H1 (cell line): ENCODE results near the gene RFNG. TPM values are rescaled to one million over a fixed set of nuclear protein-coding genes. Genes with fewer than 3 reads are reported as not detected.

Source experiments
- CTCF ChIA-PET: fragments of 300-600 bp; sonication (Branson Sonifier 250); formaldehyde crosslinking; loops from one replicate; lab custom pipeline; 2021; ENCODE audit not compliant: partially characterized antibody; lab: Charles Lee
- POLR2A ChIA-PET: fragments of 300-600 bp; sonication (Branson Sonifier 250); formaldehyde crosslinking; loops from one replicate; lab custom pipeline; 2021; ENCODE audit warnings: inconsistent platforms; ENCODE audit not compliant: partially characterized antibody; lab: Charles Lee
- DNase-seq, 2 experiments: peaks; one replicate each; pipeline versions ENCODE4 v3.0.0 to v3.0.0-alpha.2; 2010 to 2022; ENCODE audit warnings: low spot score in 2 of 2, low read depth in 1 of 2, mixed read lengths in 1 of 2
- FAIRE-seq: peaks from 2 replicates; lab custom pipeline; 2011; peaks lifted over from hg19 to GRCh38; lab: Jason Lieb, UNC
- H2AFZ ChIP-seq: 2 replicates; pipeline ENCODE4 v1.8.1; 2012; ENCODE audit warnings: low read length, inconsistent platforms
- H2AK5ac ChIP-seq: 2 replicates; pipeline ENCODE4 v1.6.1; 2013; ENCODE audit warnings: low read depth, low read length
- H2BK120ac ChIP-seq: replicated peaks from 2 replicates; pipeline ENCODE3; 2013; ENCODE audit warnings: low read depth, low read length, inconsistent platforms
- H2BK12ac ChIP-seq: 2 replicates; pipeline ENCODE4 v1.6.1; 2013; ENCODE audit warnings: low read depth, low read length
- H2BK15ac ChIP-seq: 2 replicates; pipeline ENCODE4 v1.6.1; 2013; ENCODE audit warnings: low read length
- H2BK20ac ChIP-seq: 2 replicates; pipeline ENCODE4 v1.6.1; 2013; ENCODE audit warnings: low read length
- H2BK5ac ChIP-seq: 2 replicates; pipeline ENCODE4 v1.6.1; 2013; ENCODE audit warnings: low read depth, low read length
- H3K14ac ChIP-seq: 2 replicates; pipeline ENCODE4 v1.6.1; 2013; ENCODE audit warnings: inconsistent platforms; ENCODE audit not compliant: insufficient read length
- H3K18ac ChIP-seq: 2 replicates; pipeline ENCODE4 v1.6.1; 2013; ENCODE audit warnings: low read length; ENCODE audit errors: extremely low read depth
- H3K23ac ChIP-seq: 2 replicates; pipeline ENCODE4 v1.6.1; 2013; ENCODE audit warnings: inconsistent platforms; ENCODE audit not compliant: insufficient read length
- H3K23me2 ChIP-seq: 2 replicates; pipeline ENCODE4 v1.6.1; 2013; ENCODE audit warnings: low read depth, low read length
- H3K27ac ChIP-seq: 2 replicates; pipeline ENCODE4 v1.6.1; 2011; ENCODE audit warnings: low read depth, low read length, inconsistent platforms
- H3K27me3 ChIP-seq, 4 experiments: replicated peaks in 1 of 4; 1 replicate in 1 of 4; 2 replicates in 3 of 4; pipeline versions ENCODE4 v1.6.1 to v1.8.1; 2011 to 2013; ENCODE audit warnings: low read length in 3 of 4, mild to moderate bottlenecking in 3 of 4, inconsistent platforms in 2 of 4, mixed read lengths in 2 of 4, moderate library complexity in 1 of 4; ENCODE audit not compliant: control insufficient read depth in 3 of 4, insufficient read depth in 3 of 4; ENCODE audit errors: extremely low read depth in 1 of 4
- H3K36me3 ChIP-seq, 4 experiments: 2 replicates each; pipeline versions ENCODE4 v1.6.1 to v1.8.1; 2011 to 2013; ENCODE audit warnings: mild to moderate bottlenecking in 4 of 4, low read length in 3 of 4, moderate library complexity in 2 of 4, control low read depth in 1 of 4, inconsistent platforms in 1 of 4; ENCODE audit not compliant: insufficient read depth in 4 of 4, control insufficient read depth in 2 of 4
- H3K4ac ChIP-seq: replicated peaks from 2 replicates; pipeline ENCODE3; 2013; ENCODE audit warnings: low read length, low read depth, mixed read lengths, inconsistent platforms; ENCODE audit not compliant: insufficient read length
- H3K4me1 ChIP-seq, 4 experiments: replicated peaks in 1 of 4; 1 replicate in 1 of 4; 2 replicates in 3 of 4; pipeline versions ENCODE4 v1.6.1 to v1.8.1; 2011 to 2013; ENCODE audit warnings: low read length in 3 of 4, inconsistent platforms in 2 of 4, mixed read lengths in 1 of 4; ENCODE audit not compliant: insufficient read depth in 4 of 4, control insufficient read depth in 3 of 4
- H3K4me2 ChIP-seq, 2 experiments: 2 replicates each; pipeline versions ENCODE4 v1.6.1 to v1.8.1; 2011 to 2013; ENCODE audit warnings: low read depth in 2 of 2, low read length in 2 of 2, control low read depth in 1 of 2, inconsistent platforms in 1 of 2, mild to moderate bottlenecking in 1 of 2; ENCODE audit not compliant: insufficient read depth in 1 of 2
- H3K4me3 ChIP-seq, 4 experiments: fragments of 200-600, 300-600 bp in 1 of 4; sonication (generic), shearing (Covaris generic), sonication (Bioruptor Twin) in 1 of 4; 2 replicates each; pipeline versions ENCODE4 v1.5.1 to v1.8.1; 2011 to 2016; ENCODE audit warnings: low read length in 4 of 4, low read depth in 3 of 4, control low read depth in 2 of 4, inconsistent platforms in 2 of 4, mild to moderate bottlenecking in 2 of 4, mixed read lengths in 1 of 4, moderate library complexity in 1 of 4; ENCODE audit not compliant: insufficient read depth in 2 of 4; ENCODE audit errors: extremely low read depth in 1 of 4
- H3K56ac ChIP-seq: replicated peaks from 2 replicates; pipeline ENCODE3; 2013; ENCODE audit warnings: low read depth, mild to moderate bottlenecking, mixed read lengths, low read length, inconsistent platforms; ENCODE audit not compliant: insufficient read length
- H3K79me1 ChIP-seq: 2 replicates; pipeline ENCODE4 v1.6.1; 2013; ENCODE audit warnings: low read depth, low read length, control low read depth
- H3K79me2 ChIP-seq, 2 experiments: 2 replicates each; pipeline versions ENCODE4 v1.6.1 to v1.8.1; 2012 to 2013; ENCODE audit warnings: low read length in 2 of 2, mild to moderate bottlenecking in 2 of 2, inconsistent platforms in 1 of 2; ENCODE audit not compliant: insufficient read depth in 2 of 2, control insufficient read depth in 1 of 2
- H3K9ac ChIP-seq, 4 experiments: replicated peaks in 1 of 4; 1 replicate in 1 of 4; 2 replicates in 3 of 4; pipeline versions ENCODE4 v1.6.1 to v1.8.1; 2011 to 2013; ENCODE audit warnings: low read depth in 3 of 4, low read length in 3 of 4, control low read depth in 2 of 4, mild to moderate bottlenecking in 2 of 4, moderate library complexity in 2 of 4, inconsistent platforms in 1 of 4; ENCODE audit errors: extremely low read depth in 1 of 4
- H3K9me3 ChIP-seq, 2 experiments: 2 replicates each; pipeline versions ENCODE4 v1.6.1 to v1.8.1; 2012 to 2013; ENCODE audit warnings: mild to moderate bottlenecking in 2 of 2, moderate library complexity in 2 of 2, control low read depth in 1 of 2, inconsistent platforms in 1 of 2, low read depth in 1 of 2, low read length in 1 of 2, mixed read lengths in 1 of 2; ENCODE audit not compliant: insufficient read depth in 2 of 2
- H4K20me1 ChIP-seq, 2 experiments: replicated peaks in 1 of 2; 2 replicates each; pipeline versions ENCODE3 to v1.8.1; 2011 to 2013; ENCODE audit warnings: inconsistent platforms in 2 of 2, low read length in 2 of 2, mild to moderate bottlenecking in 1 of 2; ENCODE audit not compliant: insufficient read depth in 2 of 2, control insufficient read depth in 1 of 2
- H4K5ac ChIP-seq: 2 replicates; pipeline ENCODE4 v1.6.1; 2013; ENCODE audit warnings: low read length, low read depth, mixed read lengths, inconsistent platforms; ENCODE audit not compliant: insufficient read length
- H4K8ac ChIP-seq: 2 replicates; pipeline ENCODE4 v1.8.0; 2013; ENCODE audit warnings: mild to moderate bottlenecking, moderate library complexity, low read length, inconsistent platforms; ENCODE audit not compliant: insufficient read depth; ENCODE audit errors: extremely low read depth
- H4K91ac ChIP-seq: replicated peaks from 2 replicates; pipeline ENCODE3; 2013; ENCODE audit warnings: low read length, mixed read lengths, inconsistent platforms; ENCODE audit not compliant: insufficient read length
- BCL11A ChIP-seq, 2 experiments: IDR thresholded peaks; one replicate each; pipeline ENCODE4 v1.6.1; 2011; ENCODE audit warnings: low read depth in 2 of 2, low read length in 2 of 2, mild to moderate bottlenecking in 2 of 2
- BRCA1 ChIP-seq: IDR thresholded peaks from 2 replicates; pipeline ENCODE4 v1.6.1; 2012; ENCODE audit warnings: low read depth, low read length, improper control_type of control experiment
- CHD2 ChIP-seq: IDR thresholded peaks from 2 replicates; pipeline ENCODE4 v1.6.1; 2012; ENCODE audit warnings: low read length, improper control_type of control experiment
- EZH2 ChIP-seq: fragments of 200-600 bp; sonication (generic); IDR thresholded peaks from 2 replicates; pipeline ENCODE4 v1.7.1; 2012; ENCODE audit warnings: low read depth, mild to moderate bottlenecking, moderate library complexity, low read length, inconsistent platforms; ENCODE audit not compliant: severe bottlenecking
- JUN ChIP-seq: IDR thresholded peaks from 2 replicates; pipeline ENCODE4 v1.6.1; 2011; ENCODE audit warnings: low read depth, mild to moderate bottlenecking, improper control_type of control experiment, low read length
- KDM1A ChIP-seq: fragments of 200-600, 300-600 bp; sonication (generic); IDR thresholded peaks from 2 replicates; pipeline ENCODE4 v1.7.1; 2016; ENCODE audit warnings: mild to moderate bottlenecking, low read length, borderline replicate concordance
- SIRT6 ChIP-seq: IDR thresholded peaks from one replicate; pipeline ENCODE4 v1.7.1; 2012; ENCODE audit warnings: low read length, inconsistent platforms
- TBP ChIP-seq: IDR thresholded peaks from 2 replicates; pipeline ENCODE4 v1.6.1; 2011; ENCODE audit warnings: low read depth, low read length, improper control_type of control experiment
- ZNF274 ChIP-seq: IDR thresholded peaks from 2 replicates; pipeline ENCODE4 v1.7.0; 2012; ENCODE audit warnings: low read length, borderline replicate concordance; ENCODE audit errors: extremely low read depth
- WGBS, 2 experiments: shearing (Covaris generic) in 1 of 2; methylation state at CpG; one replicate each; pipeline versions ENCODE4 v1.1.6 to v1.1.7; 2013 to 2015; ENCODE audit warnings: low lambda C conversion rate in 2 of 2, mixed read lengths in 2 of 2, inconsistent platforms in 1 of 2, low coverage in 1 of 2, missing lambda C conversion rate in 1 of 2; ENCODE audit not compliant: insufficient replicate concordance in 2 of 2, insufficient coverage in 1 of 2, insufficient read length in 1 of 2; ENCODE audit errors: extremely low coverage in 1 of 2, missing lambda C conversion rate in 1 of 2; 5-methylcytosine and 5-hydroxymethylcytosine counted together
- polyA plus RNA-seq, 7 experiments: library from polyadenylated mRNA; depleted of rRNA in 3 of 7; stranded (reverse) in 5 of 7; unstranded in 2 of 7; fragments of >200 nt in 5 of 7; fragments of 200-250 nt in 2 of 7; gene quantifications; 1 replicate in 5 of 7; 2 replicates in 1 of 7; 4 replicates in 1 of 7; pipeline versions ENCODE4 v1.2.1 to v1.2.3, GENCODE V29; 2011 to 2013; ENCODE audit warnings: missing spikeins in 2 of 7, mixed read lengths in 2 of 7
- total RNA-seq: library from RNA; stranded (reverse); fragmentation: NEBNext Ultra II Directional; extraction: Animal tissue kit (Norgen Biotek cat#: 25700); gene quantifications from 2 replicates; pipeline ENCODE4 v1.2.1, GENCODE V29; 2021
- TF ChIP-seq, protein P1 (sequence below): IDR thresholded peaks from 2 replicates; pipeline ENCODE4 v1.6.1; 2011; ENCODE audit warnings: low read depth, mild to moderate bottlenecking, low read length; ENCODE audit not compliant: insufficient read depth

The RFNG gene
- total and polyA plus RNA-seq, 2 of the 8 experiments (the other 6 are each of a cell fraction or from before 2014, with no cell fraction given) = 26.7 to 28.4 TPM

DNA sequence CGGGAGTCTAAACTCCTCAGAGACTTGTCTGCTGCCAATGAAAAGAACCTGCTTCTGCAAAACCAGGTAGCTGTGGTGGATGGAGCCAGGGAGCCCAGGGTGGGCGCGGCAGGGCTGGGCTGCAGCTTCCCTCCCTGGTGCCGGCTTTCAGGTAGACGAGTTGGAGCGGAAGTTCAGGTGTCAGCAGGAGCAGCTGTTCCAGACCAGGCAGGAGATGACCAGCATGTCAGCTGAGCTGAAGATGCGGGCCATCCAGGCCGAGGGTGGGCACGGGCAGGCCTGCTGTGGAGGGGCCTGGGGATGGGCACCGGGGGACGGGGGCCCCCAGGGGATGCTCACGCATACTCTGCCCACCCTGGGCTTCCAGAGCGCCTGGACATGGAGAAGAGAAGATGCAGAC lies 23.4 kb downstream of the RFNG start:
- H3K9ac ChIP-seq = no peak overlapping the region
- no peak overlapping the region for H2BK120ac ChIP-seq
- ChIA-PET POLR2A (interaction anchor here (0.6 to 4.9 kb wide), 2 partner anchors 27 to 53 kb away, joined by 3 to 38 read pairs; partner anchors contain the start of gene GPS1), CTCF (interaction anchor here (0.6 to 2.5 kb wide), 6 partner anchors 38 to 124 kb away, joined by 3 to 10 read pairs (median 4); partner anchors contain the start of genes DUS1L and MAFG)
- H3K14ac ChIP-seq = no peak overlapping the region
- DNase-seq (no peak), FAIRE-seq (no peak)
- H2AFZ ChIP-seq = no peak overlapping the region
- no peak overlapping the region for H3K4me2 ChIP-seq
- H3K27me3 ChIP-seq = no peaks in the 10 kb centered on the region
- no peak overlapping the region for H2BK15ac ChIP-seq
- H2BK5ac ChIP-seq = no peak overlapping the region
- no peaks in the 10 kb centered on the region for H3K9me3 ChIP-seq
- H2BK12ac ChIP-seq = no peak overlapping the region
- no peak overlapping the region for H3K56ac ChIP-seq
- peaks cover 0 to 2% of the 10 kb centered on the region in 2 experiments; a peak in 1 of 4 replicates for H3K79me2 ChIP-seq
- no peak overlapping the region for H4K8ac ChIP-seq
- H3K23me2 ChIP-seq = peaks cover 13% of the 10 kb centered on the region
- WGBS, 2 experiments = 94% methylated on average over 13 of the region's 13 CpGs; no CpG with 5 or more reads in 1 of the 2 experiments
- no peak overlapping the region for H3K18ac ChIP-seq
- H3K4ac ChIP-seq = no peak overlapping the region
- no peak overlapping the region for H2BK20ac ChIP-seq
- H3K23ac ChIP-seq = no peak overlapping the region
- H3K4me3 ChIP-seq = no peak overlapping the region
- 0 out of 2 replicates have a peak, but pooled peaks cover 3% of the 10 kb centered on the region for H3K79me1 ChIP-seq
- peaks cover 0 to 16% (median 5%) of the 10 kb centered on the region in 4 experiments; a peak in 5 of 7 replicates for H3K4me1 ChIP-seq
- H3K27ac ChIP-seq = no peak overlapping the region
- H4K5ac ChIP-seq = no peak overlapping the region
- H4K91ac ChIP-seq = no peak overlapping the region
- no peak overlapping the region for H2AK5ac ChIP-seq
- no peaks in the 10 kb centered on the region; a peak in 1 of 8 replicates for H3K36me3 ChIP-seq
- H4K20me1 ChIP-seq = peaks cover 0 to 15% of the 10 kb centered on the region in 2 experiments
- TF ChIP-seq TBP = no peak
- no peak for TF ChIP-seq JUN
- TF ChIP-seq BCL11A (IDR thresholded peaks at IDR 0.05; ENCODE audit: low read depth in 2 of 2, low read length in 2 of 2) = no peak
- no peak for TF ChIP-seq SIRT6
- TF ChIP-seq CHD2 = no peak
- no peak for TF ChIP-seq KDM1A
- TF ChIP-seq ZNF274 = no peak
- TF ChIP-seq, protein P1, sequence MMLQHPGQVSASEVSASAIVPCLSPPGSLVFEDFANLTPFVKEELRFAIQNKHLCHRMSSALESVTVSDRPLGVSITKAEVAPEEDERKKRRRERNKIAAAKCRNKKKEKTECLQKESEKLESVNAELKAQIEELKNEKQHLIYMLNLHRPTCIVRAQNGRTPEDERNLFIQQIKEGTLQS = no peak
- TF ChIP-seq EZH2 = no peak
- TF ChIP-seq BRCA1 = no peak
